Astrocyte (in vitro differentiated cells and primary cell): ENCODE measurements around the gene SLC22A14. TPM values are rescaled to one million over a fixed set of nuclear protein-coding genes. Genes with fewer than 3 reads are reported as not detected.

ENCODE experiments used
- DNase-seq: peaks from one replicate; pipeline ENCODE4 v3.0.0-alpha.2; 2010; ENCODE audit warnings: low read depth
- FAIRE-seq: peaks from 2 replicates; lab custom pipeline; 2011; peaks lifted over from hg19 to GRCh38; lab: Jason Lieb, UNC
- H2AFZ ChIP-seq: 2 replicates; pipeline ENCODE4 v1.6.0; 2012; ENCODE audit warnings: low read depth, low read length, inconsistent platforms
- H3K27ac ChIP-seq: 2 replicates; pipeline ENCODE4 v1.5.1; 2011; ENCODE audit warnings: low read depth, low read length, inconsistent platforms
- H3K27me3 ChIP-seq: 2 replicates; pipeline ENCODE4 v1.6.0; 2011; ENCODE audit warnings: low read length, inconsistent platforms; ENCODE audit not compliant: insufficient read depth
- H3K36me3 ChIP-seq: 2 replicates; pipeline ENCODE4 v1.5.1; 2011; ENCODE audit warnings: low read length, inconsistent platforms; ENCODE audit not compliant: insufficient read depth
- H3K4me1 ChIP-seq: 2 replicates; pipeline ENCODE4 v1.5.1; 2011; ENCODE audit warnings: low read length, inconsistent platforms; ENCODE audit not compliant: insufficient read depth
- H3K4me2 ChIP-seq: 2 replicates; pipeline ENCODE4 v1.6.0; 2012; ENCODE audit warnings: low read length, inconsistent platforms
- H3K4me3 ChIP-seq: 2 replicates; pipeline ENCODE4 v1.5.1; 2011; ENCODE audit warnings: low read depth, mild to moderate bottlenecking, low read length, inconsistent platforms; ENCODE audit not compliant: insufficient read depth
- H3K79me2 ChIP-seq: 2 replicates; pipeline ENCODE4 v1.6.0; 2012; ENCODE audit warnings: mild to moderate bottlenecking, low read length, inconsistent platforms; ENCODE audit not compliant: insufficient read depth
- H3K9ac ChIP-seq: 2 replicates; pipeline ENCODE4 v1.6.0; 2012; ENCODE audit warnings: mild to moderate bottlenecking, low read length, inconsistent platforms
- H3K9me3 ChIP-seq: 2 replicates; pipeline ENCODE4 v1.5.1; 2012; ENCODE audit warnings: low read depth, mild to moderate bottlenecking, low read length, inconsistent platforms; ENCODE audit not compliant: insufficient read depth
- H4K20me1 ChIP-seq: 2 replicates; pipeline ENCODE4 v1.6.0; 2012; ENCODE audit warnings: low read length, inconsistent platforms; ENCODE audit not compliant: insufficient read depth
- H3K27ac Mint-ChIP-seq: one replicate; pipeline ENCODE4 v1.8.0; 2021; ENCODE audit warnings: mild to moderate bottlenecking, mixed read lengths; ENCODE audit not compliant: unreplicated experiment
- H3K27me3 Mint-ChIP-seq: one replicate; pipeline ENCODE4 v1.8.0; 2021; ENCODE audit warnings: low read depth, mixed read lengths; ENCODE audit not compliant: unreplicated experiment
- H3K36me3 Mint-ChIP-seq: one replicate; pipeline ENCODE4 v1.8.0; 2021; ENCODE audit warnings: low read depth, mixed read lengths; ENCODE audit not compliant: unreplicated experiment
- H3K4me1 Mint-ChIP-seq: one replicate; pipeline ENCODE4 v1.8.0; 2021; ENCODE audit warnings: low read depth, mixed read lengths; ENCODE audit not compliant: unreplicated experiment
- H3K4me3 Mint-ChIP-seq: one replicate; pipeline ENCODE4 v1.8.0; 2021; ENCODE audit warnings: mild to moderate bottlenecking, moderate library complexity, mixed read lengths; ENCODE audit not compliant: unreplicated experiment
- H3K9me3 Mint-ChIP-seq: one replicate; pipeline ENCODE4 v1.8.0; 2021; ENCODE audit warnings: mild to moderate bottlenecking, mixed read lengths; ENCODE audit not compliant: unreplicated experiment
- EZH2 ChIP-seq: IDR thresholded peaks from 2 replicates; pipeline ENCODE4 v1.6.1; 2012; ENCODE audit warnings: mild to moderate bottlenecking, low read length, inconsistent platforms; ENCODE audit not compliant: insufficient read depth
- total RNA-seq: library from RNA; stranded (reverse); gene quantifications from 2 replicates; pipeline ENCODE4 v1.2.1, GENCODE V29; 2021
- TF ChIP-seq, protein P1 (sequence below): IDR thresholded peaks from 2 replicates; pipeline ENCODE4 v1.5.1; 2011; ENCODE audit warnings: low read depth, mild to moderate bottlenecking, inconsistent platforms, low read length, moderate library complexity; ENCODE audit not compliant: insufficient read depth

Gene SLC22A14
- total RNA-seq, 1 donor from 2014 or later = 0.45 TPM

DNA sequence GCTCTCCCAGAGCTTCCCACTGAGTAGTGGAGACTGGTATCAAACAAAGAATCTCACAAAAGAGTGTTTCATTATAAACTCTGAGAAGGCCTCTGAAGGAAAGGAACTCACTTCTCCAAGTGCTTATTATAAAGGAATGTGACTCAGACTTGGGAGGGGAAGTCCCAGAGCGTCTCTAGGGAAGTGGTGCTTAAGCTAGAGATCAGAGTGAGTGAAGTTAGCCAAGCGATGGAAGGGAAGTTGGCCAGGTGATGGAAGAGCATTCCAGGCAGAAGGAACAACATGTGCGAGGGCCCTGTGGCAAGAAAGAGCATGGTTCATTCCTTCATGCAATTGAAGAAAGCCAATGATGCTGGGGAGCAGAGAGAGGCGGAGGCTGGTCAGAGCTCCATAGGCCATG, 66.8 kb downstream of the SLC22A14 start:
- no peaks in the 10 kb centered on the region for H3K27me3 ChIP-seq
- H3K4me2 ChIP-seq = no peak overlapping the region
- Mint-ChIP-seq H3K4me1 (no peaks in the 10 kb centered on the region), H3K4me3 (no peak overlapping the region), H3K27ac (no peak overlapping the region), H3K36me3 (peaks cover 2% of the 10 kb centered on the region), H3K9me3 (no peaks in the 10 kb centered on the region), H3K27me3 (peaks cover 3% of the 10 kb centered on the region)
- no peak overlapping the region for H3K4me3 ChIP-seq
- DNase-seq = peak; percentile 27
- TF ChIP-seq, protein P1, sequence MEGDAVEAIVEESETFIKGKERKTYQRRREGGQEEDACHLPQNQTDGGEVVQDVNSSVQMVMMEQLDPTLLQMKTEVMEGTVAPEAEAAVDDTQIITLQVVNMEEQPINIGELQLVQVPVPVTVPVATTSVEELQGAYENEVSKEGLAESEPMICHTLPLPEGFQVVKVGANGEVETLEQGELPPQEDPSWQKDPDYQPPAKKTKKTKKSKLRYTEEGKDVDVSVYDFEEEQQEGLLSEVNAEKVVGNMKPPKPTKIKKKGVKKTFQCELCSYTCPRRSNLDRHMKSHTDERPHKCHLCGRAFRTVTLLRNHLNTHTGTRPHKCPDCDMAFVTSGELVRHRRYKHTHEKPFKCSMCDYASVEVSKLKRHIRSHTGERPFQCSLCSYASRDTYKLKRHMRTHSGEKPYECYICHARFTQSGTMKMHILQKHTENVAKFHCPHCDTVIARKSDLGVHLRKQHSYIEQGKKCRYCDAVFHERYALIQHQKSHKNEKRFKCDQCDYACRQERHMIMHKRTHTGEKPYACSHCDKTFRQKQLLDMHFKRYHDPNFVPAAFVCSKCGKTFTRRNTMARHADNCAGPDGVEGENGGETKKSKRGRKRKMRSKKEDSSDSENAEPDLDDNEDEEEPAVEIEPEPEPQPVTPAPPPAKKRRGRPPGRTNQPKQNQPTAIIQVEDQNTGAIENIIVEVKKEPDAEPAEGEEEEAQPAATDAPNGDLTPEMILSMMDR = no peak
- no peak for TF ChIP-seq EZH2
- H3K9ac ChIP-seq = no peak overlapping the region
- FAIRE-seq = no peak
- no peak overlapping the region for H2AFZ ChIP-seq
- no peaks in the 10 kb centered on the region for H3K9me3 ChIP-seq
- peaks cover 3% of the 10 kb centered on the region for H3K79me2 ChIP-seq
- peaks cover 4% of the 10 kb centered on the region for H3K4me1 ChIP-seq
- no peak overlapping the region for H3K27ac ChIP-seq
- H4K20me1 ChIP-seq = no peaks in the 10 kb centered on the region
- H3K36me3 ChIP-seq = no peaks in the 10 kb centered on the region

DNA sequence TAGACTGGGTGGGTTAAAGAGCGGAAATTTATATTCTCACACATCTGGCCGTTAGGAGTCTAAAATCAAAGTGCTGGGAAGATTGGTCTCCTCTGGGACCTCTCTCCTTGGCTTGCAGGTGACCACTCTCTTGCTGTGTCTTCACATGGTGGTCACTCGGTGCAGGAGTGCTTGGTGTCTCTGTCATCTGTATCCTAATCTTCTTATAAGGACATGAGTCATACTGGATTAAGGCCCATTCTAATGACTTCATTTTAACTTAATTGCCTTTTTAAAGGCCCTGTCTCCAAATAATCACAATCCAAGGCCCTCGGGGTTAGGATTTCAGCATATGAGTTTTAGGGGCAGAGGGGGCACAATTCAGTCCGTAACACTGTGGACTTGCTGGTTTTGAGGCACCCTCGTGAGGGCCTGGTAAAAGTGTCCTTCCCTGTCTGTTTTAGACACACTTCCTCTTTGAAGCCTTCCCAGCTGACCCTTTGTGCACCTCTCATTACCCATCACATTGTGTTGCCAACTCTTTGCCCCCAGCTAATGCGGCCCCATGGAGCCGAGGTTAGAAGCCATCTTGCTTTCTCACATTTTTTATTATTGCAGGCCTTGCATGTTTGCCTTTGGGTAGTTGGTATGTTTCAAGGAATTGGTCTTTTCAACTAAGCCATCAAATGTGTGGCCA, 67.7 kb downstream of the SLC22A14 start:
- no peak overlapping the region for H3K4me3 ChIP-seq
- no peak overlapping the region for H3K27ac Mint-ChIP-seq
- H3K36me3 ChIP-seq = no peaks in the 10 kb centered on the region
- H3K9me3 Mint-ChIP-seq = no peaks in the 10 kb centered on the region
- H3K27ac ChIP-seq = no peak overlapping the region
- no peak for FAIRE-seq
- peaks cover 2% of the 10 kb centered on the region for H3K36me3 Mint-ChIP-seq
- peaks cover 2% of the 10 kb centered on the region for H3K27me3 Mint-ChIP-seq
- peak; percentile 47 for DNase-seq
- no peak overlapping the region for H3K4me3 Mint-ChIP-seq
- H3K4me1 Mint-ChIP-seq = no peaks in the 10 kb centered on the region
- peaks cover 3% of the 10 kb centered on the region for H3K79me2 ChIP-seq
- no peak overlapping the region for H3K4me2 ChIP-seq
- H3K9me3 ChIP-seq = no peaks in the 10 kb centered on the region
- no peaks in the 10 kb centered on the region for H3K27me3 ChIP-seq
- peaks cover 4% of the 10 kb centered on the region for H3K4me1 ChIP-seq
- H4K20me1 ChIP-seq = no peaks in the 10 kb centered on the region
- TF ChIP-seq, protein P1 = no peak
- TF ChIP-seq EZH2 = no peak
- H3K9ac ChIP-seq = no peak overlapping the region
- no peak overlapping the region for H2AFZ ChIP-seq

DNA sequence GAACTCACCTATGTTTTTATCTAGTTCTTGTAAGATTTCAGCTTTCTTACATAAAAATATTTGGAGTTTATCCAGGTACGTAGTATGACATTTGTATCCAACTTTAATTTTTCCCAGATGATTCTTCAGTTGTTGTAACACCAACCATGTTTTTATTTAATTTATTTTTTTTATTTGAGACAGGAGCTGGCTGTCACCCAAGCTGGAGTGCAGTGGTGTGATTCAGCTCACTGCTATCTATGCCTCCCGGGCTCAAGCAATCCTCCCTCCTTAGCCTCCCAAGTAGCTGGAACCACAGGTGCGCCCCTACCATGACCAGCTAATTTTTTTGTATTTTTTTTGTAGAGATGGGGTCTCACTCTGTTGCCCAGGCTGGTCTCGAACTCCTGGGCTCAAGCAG, 71.1 kb downstream of the SLC22A14 start:
- DNase-seq = peak; percentile 14
- no peak overlapping the region for H3K4me3 ChIP-seq
- FAIRE-seq = no peak
- Mint-ChIP-seq H3K9me3 (no peaks in the 10 kb centered on the region), H3K4me3 (no peak overlapping the region), H3K27me3 (peaks cover under 1% of the 10 kb centered on the region), H3K27ac (no peak overlapping the region), H3K36me3 (peaks cover 2% of the 10 kb centered on the region), H3K4me1 (no peaks in the 10 kb centered on the region)
- H3K27ac ChIP-seq = no peak overlapping the region
- no peaks in the 10 kb centered on the region for H3K27me3 ChIP-seq
- H3K9me3 ChIP-seq = no peaks in the 10 kb centered on the region
- H2AFZ ChIP-seq = no peak overlapping the region
- peaks cover under 1% of the 10 kb centered on the region for H3K79me2 ChIP-seq
- no peak overlapping the region for H3K9ac ChIP-seq
- no peaks in the 10 kb centered on the region for H3K36me3 ChIP-seq
- no peak for TF ChIP-seq EZH2
- TF ChIP-seq, protein P1 = no peak
- H3K4me2 ChIP-seq = no peak overlapping the region
- no peaks in the 10 kb centered on the region for H4K20me1 ChIP-seq
- H3K4me1 ChIP-seq = peaks cover 4% of the 10 kb centered on the region
